ENCODE data around the gene TMSB15B.
A peak's percentile ranks its signal among the peaks of the same experiment; 100 is the strongest.

GRCh38 chrX:103918050-103918449 is 44.4 kb upstream of the TMSB15B start:
- peak; percentile 71 for TF ChIP-seq CTCF (IDR thresholded peaks at IDR 0.05; ENCODE audit: poor library complexity, severe bottlenecking)
- peak; percentile 45 for TF ChIP-seq RAD21 (conservative IDR thresholded peaks at IDR 0.05)
- no peak for TF ChIP-seq TAF1 (IDR thresholded peaks at IDR 0.05; ENCODE audit: low read depth)
- TF ChIP-seq POLR2AphosphoS5 (IDR thresholded peaks at IDR 0.05) = no peak

Data from neural cell (in vitro differentiated cells).